NOMO-1 treated with DMSO at 0.1 percent for 48 hours (cell line): ENCODE results near the gene MSI2.

ENCODE experiments used
- DNase-seq: peaks from one replicate; lab custom pipeline; 2025; ENCODE audit not compliant: unreplicated experiment; lab: John Stamatoyannopoulos, UW

MSI2 gene

DNA sequence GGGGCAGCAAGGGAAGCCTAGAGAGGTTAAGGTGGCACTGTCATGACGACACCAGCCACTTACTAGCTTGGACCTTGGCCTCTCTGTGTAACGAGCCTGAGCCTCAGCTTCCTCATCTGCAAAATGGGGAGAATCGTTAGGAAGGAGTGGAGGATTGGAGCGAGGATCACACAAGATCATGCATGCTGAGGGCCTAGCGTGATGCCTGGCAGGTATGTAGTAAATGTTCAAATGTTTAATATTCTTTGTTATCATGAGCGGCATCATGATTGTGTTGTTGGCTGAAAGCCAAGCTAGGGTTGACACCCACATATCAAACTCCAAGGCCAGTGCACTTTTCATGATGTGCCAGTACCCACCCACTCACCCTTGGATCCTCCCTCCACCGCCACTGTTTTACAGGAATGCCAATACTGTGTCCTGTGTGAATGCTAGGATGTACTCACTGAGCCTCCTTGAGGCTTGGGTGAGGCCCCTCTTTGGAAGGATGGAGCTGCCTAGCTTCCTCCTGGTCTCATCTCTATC, 192.5 kb downstream of the MSI2 start:
- no peak for DNase-seq

DNA sequence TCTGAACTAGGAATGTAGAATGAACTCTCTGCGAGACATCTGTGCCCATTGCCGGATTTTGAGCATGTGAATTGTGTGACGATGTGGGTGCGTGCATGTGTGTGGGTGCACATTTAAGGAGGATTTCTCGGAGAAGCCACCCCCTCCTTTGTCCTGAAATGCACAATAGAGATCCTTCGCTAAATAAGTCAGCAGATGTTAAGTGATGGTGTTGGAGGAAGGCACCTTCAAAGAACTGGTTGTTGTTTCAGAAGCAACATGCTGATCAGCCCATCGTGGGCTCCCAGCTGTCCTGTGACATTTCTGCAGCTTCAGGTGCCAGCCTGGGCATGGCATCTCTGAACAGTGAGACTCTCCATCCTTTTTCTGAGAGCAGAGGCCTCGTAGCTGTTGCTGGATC, 194.9 kb downstream of the MSI2 start:
- no peak for DNase-seq

DNA sequence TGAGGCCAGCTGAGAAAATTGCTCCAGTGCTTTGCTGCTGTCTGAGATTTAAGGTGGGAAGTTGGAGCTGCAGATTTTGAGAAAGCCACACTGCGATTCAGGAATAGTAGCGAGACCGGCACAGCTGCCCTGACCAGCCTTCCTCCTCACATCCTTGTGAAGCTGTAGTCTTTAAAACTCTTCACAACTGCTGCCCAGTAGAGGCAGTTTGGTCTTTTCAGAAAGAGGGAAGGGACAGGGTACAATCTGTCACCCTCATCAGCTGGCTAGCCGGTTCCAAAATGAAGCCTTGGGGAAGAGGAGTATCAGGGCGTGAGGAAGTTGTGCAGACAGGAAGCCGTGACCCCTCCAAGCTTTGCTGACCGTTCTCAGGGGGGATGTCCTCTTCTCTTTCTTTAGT, 195.3 kb downstream of the MSI2 start:
- no peak for DNase-seq

DNA sequence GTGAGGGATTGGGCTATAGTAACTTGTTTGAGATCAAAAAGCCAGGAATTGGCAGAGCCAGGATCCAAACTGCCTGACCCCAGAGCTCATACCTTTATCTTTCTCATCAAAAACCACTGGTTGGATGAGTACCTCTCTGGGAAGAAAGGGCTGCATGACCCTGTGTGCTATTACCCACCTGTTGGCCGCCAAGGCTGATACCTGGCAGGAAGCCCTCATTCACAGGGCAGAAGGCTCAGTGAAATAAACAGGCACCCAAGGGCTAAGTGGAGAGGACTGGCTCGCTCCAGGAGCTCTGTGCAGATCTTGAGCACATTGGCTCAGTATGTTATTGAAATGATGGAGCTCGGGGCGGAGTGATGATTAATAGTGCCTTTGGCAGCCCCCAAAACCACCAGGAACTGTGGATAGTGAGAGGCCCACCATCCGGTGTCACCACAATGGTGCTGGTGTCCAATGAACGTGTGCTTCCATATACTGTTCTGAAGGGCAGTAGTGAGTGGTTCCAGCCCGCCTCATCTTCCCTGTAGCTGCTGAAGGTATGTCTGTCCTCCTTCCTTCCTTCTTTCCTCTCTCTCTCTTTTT, 197.6 kb downstream of the MSI2 start:
- no peak for DNase-seq

DNA sequence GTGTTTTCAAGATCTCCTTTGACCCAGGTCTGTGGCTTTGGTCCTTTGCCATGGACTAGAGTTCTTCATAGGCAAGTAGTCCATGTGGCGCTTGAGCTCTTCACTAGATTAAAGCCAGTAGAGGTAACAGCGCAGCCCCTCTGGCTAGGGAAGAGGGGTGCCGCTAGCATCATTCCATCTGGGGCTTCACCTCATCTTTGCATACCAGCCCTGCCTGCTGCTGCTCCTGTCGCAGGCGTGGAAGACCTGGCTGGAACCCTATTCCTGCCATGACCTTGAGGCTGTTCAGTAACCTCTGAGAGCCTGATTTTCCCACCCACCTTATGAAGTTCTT, 198.4 kb downstream of the MSI2 start:
- DNase-seq: no peak

DNA sequence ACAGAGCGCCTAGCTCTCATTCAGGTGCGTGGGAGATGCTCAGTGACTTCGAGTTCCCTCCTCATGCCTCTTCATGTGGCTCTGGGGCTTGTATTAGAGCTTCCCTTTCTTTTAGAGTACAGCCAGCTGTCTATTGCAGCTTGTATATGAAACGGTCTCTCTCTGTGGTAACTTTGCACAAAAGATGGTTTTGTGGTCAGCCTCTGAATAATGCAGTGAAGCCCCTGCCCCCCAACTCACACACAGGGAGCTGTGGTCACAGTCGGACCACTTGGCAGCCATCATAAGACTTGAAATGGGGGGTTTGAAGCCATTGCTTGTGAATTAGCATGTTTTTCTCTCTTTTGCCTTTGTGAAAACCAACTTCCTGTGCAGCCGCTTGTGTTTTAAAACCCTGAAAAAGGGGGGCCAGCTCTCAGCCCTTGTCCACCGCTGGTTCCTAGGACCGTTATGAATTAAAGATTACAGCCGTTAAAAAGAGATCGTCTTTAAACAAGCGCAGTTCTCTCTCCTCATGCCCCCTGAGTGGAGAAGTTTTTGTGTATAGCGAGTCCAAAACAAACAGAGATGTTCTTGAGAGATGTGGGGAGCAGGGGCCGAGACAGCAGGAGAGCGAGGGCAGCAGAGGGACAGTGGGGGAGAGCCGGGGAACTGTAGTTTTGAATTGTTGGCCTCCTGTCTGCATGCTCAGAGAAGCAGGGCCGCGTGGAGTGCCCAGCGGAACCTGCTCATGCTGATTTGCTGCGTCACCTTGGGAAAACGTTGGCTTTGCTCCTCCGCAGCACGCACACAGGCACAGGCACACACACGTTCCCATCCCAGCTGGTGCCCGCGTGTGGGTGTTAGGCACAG, 199.0 kb downstream of the MSI2 start:
- peak; percentile 82 for DNase-seq

DNA sequence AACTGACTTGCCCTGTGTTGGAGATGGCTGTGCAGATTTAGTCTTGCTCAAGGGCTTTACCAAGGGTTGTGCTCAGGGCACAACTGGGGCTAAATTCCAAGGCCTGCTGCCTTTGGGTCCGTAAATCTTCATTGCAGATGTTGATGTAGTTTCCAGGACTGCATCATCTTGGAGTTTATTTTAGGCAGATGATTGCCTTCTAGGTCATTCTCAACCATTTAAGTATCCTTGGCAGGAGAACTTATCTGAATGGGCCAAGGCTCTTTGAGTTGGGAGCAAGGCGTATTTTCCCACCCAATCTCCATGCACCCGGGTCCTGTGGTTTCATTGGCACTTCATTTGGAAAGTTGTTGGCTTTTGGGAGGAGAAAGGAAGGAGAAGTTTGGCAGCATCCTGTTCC, 200.3 kb downstream of the MSI2 start:
- DNase-seq: no peak

DNA sequence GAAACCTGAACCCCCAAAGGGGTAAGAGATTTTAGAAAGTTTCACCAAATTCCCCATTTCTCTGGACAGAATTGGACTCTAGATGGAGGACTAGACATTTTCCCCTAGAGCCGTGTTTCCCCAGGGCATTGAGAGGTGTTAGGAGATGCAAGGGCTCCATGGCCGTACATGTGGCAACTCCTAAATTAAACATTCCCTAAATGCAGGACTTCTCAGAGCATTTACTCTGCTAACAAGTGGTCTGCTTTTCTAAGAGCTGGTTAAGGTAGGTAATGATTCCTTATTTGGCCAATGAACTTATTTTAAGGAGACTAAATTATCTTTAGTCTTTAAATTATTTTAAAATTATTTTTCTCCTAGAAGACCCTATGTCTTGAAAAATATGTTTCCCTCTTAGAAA, 200.9 kb downstream of the MSI2 start:
- no peak for DNase-seq

DNA sequence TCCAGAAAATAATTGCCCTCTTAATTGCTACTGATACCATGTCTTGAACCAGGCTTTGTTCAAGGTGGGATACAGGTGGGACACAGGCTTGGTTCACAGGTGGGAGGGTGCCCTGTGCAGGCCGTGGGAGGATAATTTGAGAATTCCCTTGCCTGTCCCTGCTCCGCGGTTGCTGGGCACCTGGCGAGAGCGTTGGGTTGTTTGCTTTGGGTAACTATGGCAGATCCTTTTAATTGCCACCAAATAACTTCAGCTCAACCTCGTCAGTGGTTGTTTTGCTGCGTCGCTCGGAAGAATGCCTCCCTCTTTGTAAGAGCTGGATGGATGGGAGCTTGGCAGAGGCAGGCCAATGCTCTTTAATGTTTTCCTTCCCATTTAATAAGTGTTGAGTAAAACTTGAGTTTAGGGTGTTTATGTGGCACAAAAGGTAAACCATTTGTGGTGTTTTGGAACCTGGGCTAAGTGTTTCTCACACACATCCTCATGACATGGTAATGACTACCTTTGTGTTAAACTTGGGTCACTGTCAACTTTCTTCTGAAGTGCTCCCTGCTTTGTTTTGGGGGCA, 202.5 kb downstream of the MSI2 start:
- no peak for DNase-seq

DNA sequence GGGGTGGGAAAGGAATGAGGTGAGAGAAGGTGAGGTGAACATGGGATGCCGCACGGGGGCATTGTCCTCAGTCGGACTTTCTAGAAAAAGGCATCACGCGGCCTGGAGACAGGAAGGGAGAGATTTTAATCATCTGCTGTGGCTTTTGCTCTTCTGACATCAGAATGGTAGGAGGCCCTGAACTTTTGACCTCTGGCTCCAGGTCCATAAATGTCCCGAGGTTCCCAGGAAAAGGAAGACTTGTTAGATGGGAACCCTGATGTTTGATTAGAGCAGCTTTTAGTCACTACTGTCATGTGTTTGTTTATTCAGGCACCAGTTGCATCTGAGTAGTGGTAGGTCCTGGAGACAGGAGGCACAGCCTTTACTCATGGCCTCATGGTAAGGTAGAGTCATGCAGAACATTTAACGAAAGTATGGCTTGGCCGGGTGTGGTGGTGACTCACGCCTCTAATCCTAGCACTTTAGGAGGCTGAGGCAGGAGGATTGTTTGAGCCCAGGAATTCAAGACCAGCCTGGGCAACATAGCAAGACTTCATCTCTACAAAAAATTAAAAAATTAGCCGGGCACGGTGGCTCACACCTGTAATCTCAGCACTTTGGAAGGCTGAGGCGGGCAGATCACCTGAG, 203.1 kb downstream of the MSI2 start:
- DNase-seq: no peak

DNA sequence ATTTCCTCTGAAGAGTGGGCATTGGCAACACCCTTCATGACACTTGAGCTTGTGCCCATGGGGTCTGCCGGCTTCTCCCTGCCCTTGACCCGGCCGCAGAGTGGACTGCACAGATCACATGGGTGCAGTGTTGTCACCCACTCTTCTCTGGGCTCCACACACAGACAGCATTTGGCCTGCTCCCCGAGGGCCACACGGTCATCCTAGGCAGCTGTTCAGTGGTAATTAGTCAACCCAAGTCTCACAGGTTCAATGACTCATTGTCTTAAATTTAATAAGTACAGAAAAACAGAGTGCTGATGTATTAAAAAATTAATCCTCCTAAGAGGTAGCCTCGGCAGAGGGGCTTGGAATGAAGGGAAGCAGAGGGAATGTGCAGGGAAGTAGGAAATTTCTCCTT, 204.8 kb downstream of the MSI2 start:
- DNase-seq: no peak

DNA sequence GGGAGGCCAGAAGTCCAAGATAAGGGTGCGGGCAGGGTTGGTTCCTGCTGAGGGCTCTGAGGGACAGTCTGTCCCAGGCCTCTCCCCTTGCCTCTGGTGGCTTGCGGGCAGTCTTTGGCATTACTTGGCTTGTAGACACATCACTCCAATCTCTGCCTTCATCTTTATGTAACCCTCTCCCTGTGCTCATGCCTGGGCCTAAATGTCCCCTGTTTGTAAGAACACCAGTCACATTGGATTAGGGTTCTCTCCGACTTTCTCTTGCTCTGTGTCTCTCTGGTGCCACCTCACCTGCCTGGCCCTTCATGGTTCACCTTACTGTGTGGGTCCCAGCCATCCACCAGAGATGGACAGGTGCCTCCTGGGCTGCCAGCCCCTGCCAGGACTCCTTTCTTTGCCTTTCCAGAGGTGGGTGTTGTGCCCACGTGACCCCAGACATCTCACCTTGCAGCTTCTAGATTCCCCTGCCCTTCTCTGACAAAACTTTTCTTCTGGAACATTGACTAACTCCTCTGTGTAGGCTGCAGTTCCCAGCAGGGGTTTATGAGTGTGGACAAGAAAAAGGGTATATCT, 205.8 kb downstream of the MSI2 start:
- DNase-seq: no peak

DNA sequence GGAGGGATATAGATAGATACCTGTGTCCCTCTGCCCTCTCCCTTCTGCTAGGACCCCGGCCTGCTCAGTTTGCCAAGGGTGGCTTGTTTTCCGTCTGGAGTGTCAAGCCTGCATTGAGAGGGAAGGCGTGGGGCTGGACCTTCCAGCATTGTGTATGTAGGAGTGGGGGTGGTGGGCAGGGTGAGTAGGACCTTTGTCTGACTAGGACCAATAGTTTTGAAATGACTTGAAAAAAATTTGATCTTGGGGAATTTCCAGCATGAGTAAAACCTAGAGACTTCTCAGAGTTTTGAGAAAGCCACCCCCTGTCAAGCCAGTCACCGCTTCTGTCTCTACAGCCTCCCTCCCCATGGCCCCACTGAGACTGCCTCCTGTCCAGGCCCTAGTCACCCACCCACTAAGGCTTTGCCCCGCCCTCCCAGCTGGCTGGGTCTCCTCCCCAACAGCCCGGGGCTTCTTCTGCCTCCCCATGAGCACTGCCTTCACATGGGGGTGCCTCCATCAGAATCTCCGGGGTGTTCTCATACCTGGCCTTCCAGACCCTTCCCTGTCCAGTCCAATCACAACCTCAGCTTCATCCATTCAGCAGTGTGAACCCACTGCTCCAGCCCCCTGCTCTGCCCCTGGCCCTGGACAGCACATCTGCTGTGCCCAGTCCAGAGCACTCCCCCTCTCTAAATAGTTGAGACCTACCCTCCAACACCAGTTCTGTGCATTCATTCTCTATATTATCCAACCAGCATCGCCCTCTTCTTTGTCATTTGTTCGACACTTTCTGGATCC, 207.0 kb downstream of the MSI2 start:
- no peak for DNase-seq

DNA sequence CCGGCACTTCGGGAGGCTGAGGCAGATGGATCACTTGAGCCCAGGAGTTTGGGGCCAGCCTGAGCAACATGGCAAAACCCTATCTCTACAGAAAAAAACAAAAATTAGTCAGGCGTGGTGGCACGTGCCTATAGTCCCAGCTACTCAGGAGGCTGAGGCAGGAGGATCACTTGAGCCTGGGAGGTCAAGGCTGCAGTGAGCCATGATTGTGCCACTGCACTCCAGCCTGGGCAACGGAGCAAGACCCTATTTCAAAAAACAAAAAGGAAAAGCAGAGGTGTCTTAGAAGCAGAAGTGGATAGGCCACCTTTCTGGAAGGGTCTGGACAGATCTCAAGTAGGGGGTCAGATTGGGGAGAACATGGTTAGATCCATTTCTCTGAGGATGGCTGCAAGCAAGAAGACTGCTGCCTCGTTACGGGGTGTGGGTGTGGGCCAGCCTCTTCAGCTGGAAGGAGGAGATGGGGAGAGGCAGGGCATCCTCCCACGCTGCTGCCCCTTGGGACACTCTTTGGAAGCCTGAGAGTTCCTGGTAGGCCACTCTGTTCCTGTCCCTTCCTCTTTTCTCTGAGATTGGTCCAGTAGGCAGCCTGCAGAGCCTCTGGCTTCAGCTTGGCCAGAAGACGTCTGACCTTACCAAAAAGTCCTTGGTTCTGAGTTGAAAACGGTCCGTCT, 208.0 kb downstream of the MSI2 start:
- no peak for DNase-seq

DNA sequence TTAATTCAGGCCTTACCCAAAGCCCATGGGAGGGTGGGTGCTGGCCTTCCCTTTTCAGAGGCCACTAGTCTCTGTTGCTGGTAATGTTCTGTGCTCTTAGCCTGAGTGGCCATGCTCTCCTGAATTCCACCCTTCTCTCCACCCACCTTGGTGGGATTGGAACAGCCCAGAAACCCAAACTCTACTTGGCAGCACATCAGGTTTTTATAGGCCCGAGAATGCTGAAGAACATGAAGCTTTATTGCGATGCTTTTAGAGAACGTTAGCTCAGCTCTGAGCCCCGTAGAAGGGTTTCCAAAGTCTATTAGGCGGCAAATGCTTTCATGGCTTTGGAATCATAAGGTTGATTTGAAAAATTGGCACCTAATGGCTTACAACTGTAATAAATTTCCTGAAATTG, 209.3 kb downstream of the MSI2 start:
- DNase-seq: no peak

DNA sequence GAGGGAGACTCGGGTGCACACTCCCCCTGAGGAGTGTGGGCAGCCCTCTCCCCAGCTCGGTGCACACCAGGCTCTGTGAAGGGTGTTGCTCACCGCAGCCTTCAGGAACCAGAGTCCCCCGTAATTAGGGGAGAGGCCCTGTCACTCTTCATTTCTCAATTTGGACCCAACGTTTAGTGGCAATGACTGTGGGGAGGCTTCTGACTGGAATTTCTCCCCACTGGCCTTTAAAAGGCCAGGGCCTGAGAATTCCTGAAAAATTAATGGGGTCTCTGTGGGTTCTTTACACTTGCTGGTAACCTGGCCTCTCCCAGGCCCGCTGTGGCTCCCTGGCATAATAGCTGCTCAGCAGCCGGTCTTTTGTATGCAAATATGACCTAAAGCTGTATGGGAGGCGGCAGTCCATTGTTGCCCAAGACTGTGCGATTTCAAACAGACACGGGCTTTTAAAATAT, 209.7 kb downstream of the MSI2 start:
- DNase-seq: peak; percentile 12

DNA sequence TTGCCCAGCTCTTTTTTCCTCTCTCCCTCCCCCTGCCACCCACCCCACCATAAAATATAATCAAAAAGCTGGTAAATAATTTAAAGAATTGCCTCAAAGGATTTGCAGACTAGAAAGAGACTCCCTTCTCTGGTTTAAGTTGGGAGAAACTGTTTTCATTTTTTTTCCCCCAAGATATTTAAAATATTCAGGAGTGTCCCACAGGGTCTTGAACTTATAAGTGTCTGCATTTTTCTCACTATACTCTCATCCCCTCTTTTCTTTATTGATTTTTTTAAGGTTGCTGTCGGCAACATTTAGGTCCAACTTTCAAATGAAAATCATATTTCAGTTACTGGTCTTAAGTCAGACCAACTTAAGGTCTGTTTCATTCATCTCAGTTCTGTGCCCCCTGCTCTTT, 210.2 kb downstream of the MSI2 start:
- no peak for DNase-seq

DNA sequence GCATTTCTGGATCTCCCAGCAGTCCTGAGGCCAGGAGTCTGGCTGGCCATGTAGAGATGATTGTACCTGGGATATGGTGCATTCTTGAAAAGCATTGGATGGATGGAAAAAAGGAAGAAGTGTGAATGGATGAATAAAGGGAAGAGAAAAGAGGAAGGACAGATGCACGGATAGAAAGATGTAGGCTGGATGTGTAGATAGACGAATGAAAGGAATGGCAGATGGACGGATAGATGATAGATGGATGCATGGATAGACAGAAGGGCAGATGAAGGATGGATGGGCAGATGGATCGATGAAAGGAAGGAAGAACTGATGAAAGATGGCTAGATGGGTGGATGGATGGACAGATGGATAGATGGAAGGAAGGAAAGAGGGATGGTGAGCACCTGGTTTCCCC, 210.9 kb downstream of the MSI2 start:
- no peak for DNase-seq

DNA sequence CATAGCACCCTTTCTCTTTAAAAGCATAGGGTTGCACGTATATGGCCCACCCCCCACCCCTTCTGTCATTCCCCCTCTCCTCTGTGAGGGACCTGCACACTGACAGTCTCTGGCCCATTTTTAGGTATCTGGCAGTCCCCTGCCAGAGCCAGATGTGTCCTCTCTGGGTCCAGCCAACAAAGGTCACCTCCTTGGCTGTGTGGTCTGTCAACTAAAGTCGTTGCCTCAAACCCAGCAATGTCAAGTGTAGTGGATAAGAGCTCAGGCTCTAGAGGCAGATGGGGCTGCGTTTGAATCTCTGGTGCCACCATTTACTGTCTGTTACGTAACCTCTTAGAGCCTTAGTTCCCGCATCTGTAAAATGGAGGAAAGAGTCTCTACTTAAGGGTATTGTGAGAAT, 211.5 kb downstream of the MSI2 start:
- DNase-seq: no peak
